ENCODE measurements around the gene AGAP1.

The AGAP1 gene

DNA sequence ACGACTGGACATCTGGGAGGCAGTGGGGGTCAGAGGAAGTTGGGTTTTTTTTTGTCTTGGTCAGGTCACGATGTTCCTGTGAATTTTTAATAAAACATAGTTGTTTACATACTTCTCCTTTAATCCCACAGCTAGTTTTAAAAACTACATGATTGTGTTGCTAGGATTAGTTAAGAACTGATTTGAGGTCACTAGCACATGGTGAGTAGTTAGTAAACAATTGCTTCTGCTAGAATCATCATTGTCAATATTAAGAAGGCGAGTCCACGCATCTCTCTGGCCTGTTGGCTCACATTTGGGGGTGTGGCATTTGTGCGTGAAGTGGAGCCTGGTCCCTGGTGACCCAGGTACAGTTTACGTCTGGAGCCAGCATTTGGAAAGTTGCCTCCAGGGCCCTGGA is 59.4 kb downstream of the AGAP1 start:
- no peak for DNase-seq

- no peak for DNase-seq
Measured at GRCh38 chr2:235553696-235554100, 59.9 kb downstream of the AGAP1 start.

DNA sequence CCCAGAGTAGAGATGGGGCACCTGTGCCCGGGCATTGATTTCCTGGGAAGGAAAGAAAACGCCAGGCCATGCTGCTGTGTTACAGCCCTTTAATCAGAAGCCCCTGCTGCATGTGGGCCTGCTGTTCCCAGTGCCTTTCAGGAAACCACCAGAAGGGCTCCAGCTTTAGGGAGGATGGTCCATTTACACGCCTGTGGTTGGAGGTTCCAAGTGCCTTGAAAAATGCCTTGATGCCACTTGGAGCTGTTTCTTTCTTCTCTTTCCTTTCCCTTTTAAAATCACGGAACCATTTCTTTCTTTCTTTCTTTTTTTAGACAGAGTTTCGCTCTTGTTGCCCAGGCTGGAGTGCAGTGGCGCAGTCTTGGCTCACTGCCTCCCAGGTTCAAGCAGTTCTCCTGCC is 60.5 kb downstream of the AGAP1 start:
- DNase-seq, result no peak

- DNase-seq, result no peak
Measured at GRCh38 chr2:235554936-235555335, 61.1 kb downstream of the AGAP1 start.

- no peak for DNase-seq
Measured at GRCh38 chr2:235555371-235555770, 61.5 kb downstream of the AGAP1 start.

DNA sequence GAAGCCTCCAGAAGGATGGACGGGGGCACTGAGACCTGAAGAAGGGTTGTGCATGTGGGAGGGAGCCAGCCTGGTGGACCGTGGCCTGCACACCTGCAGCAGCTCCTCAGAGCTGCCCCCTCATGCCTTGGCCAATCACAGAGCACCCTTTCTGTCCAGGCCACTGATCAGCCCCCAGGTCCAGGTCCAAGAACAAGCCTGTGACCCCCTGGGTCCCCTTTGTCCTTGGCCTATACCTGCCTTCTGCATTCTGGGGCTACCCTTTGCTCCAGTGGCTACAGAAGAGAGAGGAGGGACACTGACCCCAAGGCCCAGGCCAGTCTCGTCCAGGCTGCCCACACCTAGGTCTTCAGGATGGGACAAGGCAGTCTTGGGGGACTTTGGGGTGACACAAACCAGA is 62.2 kb downstream of the AGAP1 start:
- no peak for DNase-seq

DNA sequence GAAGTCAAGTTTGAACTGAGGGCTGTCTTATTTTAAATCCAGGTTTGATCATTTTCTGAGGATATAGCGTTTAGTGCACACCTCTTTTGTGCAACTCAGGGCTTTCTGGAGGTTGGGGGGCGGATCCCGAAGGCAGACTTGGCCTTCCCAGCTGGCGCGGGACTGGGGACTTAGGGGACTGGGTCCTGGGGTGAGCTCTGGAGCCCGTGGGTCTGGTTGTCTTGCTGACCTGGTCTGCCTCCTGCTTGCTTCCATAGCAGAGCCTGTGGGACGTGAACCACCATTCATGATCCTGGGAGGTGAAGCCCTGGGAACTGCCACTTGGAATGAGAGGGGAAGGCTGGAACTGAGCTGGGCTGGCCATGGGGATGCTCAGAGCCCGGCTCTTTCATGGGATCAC is 63.1 kb downstream of the AGAP1 start:
- no peak for DNase-seq

DNA sequence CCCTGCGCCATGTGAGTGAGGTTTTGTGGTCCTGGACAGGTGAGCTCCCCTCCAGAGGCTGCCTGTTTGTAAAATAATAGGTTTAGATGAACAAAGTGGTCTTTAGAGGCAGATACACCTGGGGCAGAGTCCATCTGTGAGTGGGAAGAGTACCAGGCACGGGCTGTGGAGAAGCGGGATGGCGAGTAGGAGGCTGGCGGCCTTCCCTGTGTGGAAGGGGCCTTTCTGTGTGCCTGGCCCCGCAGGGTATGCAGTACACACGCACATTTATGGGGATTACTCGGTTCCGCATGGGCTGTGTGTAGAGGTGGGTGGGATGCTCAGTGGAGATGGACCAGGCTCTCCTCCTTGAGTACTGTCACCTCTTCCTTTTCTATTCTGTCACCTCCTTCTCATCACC is 64.1 kb downstream of the AGAP1 start:
- no peak for DNase-seq

DNA sequence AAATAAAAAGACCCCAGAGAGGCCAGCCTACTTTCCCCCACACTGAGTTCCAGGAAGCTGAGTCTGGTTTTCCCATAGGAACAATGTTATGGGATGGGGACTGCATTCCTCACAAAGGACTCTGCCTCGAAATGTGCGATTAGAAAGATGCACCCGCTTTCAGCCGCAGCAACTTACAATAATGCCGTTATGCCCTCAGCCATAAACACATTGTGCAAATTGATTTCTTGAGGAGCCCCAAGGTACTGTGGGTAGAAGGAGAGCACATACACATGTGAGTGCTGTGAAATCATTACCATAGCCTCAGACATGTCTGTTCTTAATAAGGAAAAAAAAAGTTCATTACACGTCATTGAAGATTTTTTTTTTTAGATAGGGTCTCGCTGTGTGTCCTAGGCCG is 64.7 kb downstream of the AGAP1 start:
- DNase-seq, result no peak

DNA sequence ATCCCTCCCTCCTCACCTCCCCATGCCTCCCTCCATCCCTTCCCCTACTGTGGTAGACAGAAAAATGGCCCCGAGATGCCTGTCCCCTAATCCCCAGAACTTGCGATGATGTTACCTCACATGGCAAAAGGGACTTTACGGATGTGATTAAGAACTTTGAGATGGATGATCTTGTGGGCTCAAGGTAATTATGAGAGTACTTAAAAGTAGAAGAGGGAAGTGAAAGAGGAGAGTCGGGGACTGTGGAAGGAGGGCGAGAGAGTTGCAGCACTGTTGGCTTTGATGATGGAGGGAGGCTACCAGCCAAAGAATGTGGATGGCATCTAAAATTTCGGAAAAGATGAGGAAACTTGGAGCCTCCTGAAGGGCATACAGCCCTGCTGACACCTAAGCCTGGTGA is 66.5 kb downstream of the AGAP1 start:
- DNase-seq, result no peak

DNA sequence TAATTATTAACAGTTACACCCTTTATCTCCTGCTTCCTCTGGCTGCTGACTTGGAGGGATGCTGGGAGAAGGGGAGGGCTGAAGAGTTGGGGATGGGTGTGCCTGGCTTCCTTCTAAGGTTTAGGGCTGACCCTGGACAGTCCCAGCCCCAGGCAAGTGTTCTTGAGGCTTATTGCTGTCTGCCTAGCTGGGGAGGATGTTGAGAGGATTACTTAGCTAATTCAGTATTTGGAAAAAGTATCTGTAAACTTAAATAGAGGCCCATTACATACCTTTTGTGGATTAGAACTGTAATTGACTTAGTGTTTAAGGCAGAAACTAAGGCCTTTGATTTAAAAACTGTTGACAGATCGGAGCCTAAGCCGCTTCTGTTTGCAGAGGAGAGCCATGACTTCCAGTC is 67.6 kb downstream of the AGAP1 start:
- no peak for DNase-seq

DNA sequence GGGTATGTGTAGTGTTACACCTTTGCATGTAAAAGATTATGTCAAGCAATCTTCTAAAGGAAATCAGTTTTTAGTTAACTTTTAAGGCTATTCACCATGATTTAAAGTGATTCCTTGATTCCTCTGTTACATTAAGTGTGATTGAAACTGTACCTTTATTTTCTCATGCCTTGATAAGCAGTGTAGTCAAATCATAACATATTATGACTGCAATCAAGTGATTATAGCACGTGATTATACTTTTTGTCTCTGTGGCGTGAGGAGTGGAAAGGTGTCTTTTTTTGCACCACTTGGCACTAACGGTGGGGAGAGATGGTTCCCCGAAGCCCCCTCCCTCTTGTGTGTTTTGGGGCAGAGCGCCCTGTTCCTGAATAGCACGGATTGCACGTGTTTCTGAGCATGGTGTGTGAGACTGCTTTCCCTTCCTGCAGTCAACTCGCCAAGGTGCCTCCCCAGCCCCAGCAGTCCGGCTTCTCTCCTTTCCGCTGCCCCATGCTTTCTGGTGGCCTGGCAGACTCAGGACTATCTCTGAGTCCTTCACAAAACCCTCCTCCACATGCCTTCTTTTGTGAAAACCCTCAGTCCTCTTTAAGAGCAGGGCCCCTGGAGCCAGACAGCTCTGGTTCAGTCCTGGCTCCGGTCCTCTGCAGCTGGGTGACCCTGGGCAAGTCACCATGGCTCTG is 68.4 kb downstream of the AGAP1 start:
- DNase-seq, result no peak

GRCh38 chr2:235563056-235563910 is 69.4 kb downstream of the AGAP1 start:
- DNase-seq, result no peak

DNA sequence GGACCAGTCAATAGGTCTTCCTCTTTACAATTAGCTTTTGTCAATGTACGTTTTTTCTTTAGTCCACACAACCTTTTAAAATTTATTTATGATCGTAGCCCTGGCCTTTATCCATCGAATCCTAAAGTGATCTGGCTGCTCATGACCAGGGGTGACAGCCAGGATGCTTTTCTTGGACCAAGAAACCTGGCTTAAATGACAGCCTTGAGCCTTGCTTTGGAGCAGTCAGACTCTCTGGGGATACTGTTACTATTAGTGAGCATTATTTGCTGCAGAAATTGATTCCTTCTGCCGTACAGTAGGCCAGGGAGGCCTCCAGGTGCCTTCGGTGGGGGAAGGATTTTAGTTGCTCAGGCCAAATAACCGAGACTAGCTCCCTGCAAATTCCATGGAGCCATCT is 70.2 kb downstream of the AGAP1 start:
- no peak for DNase-seq

DNA sequence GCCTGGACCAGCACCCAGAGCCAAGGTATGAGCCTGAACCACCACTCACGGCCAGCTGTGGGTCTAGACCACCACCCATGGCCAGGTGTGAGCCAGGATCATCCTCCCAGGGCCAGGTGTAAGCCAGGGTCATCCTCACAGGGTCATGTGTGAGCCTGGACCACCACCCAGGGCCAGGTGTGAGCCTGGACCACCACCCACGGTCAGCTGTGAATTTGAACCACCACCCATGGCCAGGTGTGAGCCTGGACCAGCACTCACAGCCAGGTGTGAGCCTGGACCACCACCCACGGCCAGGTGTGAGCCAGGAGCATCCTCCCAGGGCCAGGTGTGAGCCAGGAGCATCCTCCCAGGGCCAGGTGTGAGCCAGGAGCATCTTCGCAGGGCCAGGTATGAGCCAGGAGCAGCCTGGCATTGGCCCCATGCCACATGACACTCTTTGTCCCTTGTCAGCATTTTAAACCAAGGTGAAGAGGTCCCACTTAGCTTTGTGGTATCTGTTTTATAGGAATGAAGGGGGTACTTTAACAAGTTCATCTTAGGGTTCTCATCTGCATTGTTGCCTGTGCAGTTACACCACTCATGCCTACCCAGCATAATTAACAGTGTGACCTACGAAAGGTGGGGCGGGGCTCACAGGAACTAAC is 71.2 kb downstream of the AGAP1 start:
- no peak for DNase-seq

DNA sequence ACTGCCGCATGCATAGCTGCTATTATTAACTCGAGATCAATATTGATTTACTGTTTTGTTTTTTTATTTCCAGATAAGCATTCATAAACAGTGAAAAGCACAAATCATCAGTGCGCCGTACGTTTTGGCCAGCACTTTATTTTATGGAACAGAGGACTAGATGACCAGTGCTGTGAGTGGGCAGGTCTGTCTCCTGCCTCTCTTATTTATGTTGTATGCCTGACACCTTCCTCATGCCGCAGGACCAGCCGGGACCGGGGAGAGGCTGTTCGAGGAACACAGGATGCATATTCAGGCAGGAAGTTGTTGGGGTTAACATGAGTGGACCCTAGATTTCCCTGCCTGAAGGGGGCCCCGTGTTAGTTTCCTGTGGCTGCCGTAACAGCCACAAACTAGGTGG is 72.6 kb downstream of the AGAP1 start:
- DNase-seq, result no peak

- DNase-seq, result no peak
Measured at GRCh38 chr2:235566931-235567495, 73.2 kb downstream of the AGAP1 start.

DNA sequence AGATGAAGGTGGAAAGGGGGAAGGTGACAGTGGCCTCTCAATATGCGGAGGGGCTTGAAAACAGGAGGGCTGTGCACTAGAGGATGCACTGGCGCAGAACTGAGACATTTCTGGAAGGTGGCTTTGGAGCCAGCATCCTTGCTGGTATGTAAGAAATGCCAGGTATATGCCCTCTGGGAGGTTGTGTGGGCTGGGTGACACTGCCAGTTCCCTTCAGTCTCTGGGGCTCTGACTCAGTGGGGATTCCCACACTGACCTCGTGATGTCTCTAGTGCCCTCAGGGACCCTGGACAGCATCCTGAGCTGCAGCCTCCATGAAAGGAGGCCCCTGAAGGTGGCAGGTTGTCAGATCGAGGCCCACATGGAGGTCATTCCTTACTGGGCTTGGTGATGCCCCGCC is 74.0 kb downstream of the AGAP1 start:
- no peak for DNase-seq

- DNase-seq, result no peak
Measured at GRCh38 chr2:235568431-235568830, 74.6 kb downstream of the AGAP1 start.

DNA sequence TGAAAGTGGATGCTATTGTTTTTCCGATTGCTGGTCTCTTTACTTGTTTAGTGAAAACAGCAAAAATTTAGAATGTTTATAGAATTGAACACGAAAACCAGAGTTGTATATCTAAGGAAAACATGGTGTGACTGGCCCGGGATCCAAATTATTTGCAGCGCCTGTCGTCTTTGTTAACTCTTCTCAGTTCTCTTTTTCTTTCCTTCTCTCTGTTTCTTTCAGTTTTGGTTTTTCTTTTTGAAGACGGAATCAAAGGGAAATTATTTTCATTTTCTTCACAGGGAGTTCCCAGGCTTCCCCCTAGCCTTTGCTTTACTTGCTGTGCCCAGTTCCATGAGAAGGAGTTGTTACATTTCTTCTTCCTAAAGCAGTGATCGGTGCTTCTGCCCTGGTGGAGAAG is 76.0 kb downstream of the AGAP1 start:
- no peak for DNase-seq

DNA sequence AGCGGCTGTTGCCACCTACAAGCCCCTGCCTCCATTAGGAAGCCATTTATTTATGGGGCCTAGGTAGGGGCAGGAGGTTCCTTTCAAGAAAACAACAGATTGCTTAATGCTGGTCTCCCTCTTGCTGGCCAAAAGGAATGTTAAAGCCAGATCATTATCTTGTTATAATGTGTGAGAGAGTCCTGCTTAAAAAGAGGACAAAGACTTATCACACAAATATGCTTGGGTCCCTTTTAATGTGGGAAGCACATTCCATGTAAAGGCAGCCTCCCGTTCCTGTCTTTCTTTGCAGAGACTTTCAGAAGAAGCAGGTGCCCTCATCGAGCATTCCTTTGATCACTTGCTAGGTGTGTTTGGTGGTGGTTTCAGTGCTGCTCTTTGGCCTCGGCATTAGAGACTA is 76.4 kb downstream of the AGAP1 start:
- no peak for DNase-seq

DNA sequence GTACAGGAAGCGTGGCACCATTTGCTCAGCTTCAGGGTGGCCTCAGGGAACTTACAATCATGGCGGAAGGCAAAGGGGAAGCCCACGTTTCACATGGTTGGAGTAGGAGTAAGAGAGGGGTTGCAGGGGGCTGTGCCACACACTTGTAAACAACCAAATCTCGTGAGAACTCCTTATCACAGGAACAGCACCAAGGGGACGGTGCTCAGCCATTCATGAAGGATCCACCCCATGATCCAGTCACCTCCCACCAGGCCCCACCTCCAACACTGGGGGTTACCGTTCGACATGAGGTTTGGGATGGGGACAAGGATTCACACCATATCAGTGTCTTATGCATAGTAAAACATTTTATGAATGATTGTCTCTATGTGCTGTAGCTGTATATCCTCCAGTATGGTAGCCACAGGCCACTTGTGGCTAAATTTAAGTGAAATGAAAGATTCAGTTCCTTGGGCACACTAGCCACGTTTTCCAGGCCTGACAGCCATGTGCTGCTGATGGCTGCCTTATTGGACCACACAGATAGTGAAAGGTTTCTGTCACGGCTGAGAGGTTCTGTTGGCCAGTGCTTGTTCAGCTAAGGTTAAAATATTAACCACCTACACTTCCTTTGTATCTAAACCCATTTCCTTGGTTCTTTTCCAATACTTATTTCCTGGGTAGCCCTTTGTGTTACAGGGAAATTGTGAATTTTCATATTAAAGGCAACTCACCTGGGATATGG is 77.3 kb downstream of the AGAP1 start:
- no peak for DNase-seq

DNA sequence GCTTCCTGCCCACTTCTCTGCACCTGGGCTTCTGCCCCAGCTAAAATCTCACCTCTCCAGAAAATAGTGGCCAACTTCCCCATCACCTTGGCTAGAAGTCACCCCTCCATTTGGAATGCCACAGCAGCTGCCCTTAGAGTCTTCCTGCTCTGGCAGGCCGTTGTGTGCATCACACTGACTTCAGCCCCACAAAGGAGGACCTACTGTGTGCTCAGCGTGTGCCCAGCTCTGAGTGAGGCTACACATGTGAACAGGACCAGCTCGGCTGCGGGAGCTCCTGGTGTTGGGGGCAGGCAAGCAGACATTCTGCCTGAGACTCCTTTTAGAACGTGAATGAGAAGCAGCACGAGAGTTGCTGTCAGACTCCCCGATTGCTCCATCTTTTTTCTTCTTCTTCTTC is 78.7 kb downstream of the AGAP1 start:
- no peak for DNase-seq
